Activated CD4-positive, alpha-beta T cell treated with anti-CD3 and anti-CD28 coated beads, Interleukin-2, amount 50 U/mL, for 48 hours (primary cell): Measurements from ENCODE around the gene DUS2.
"Not testable (repeated sequence)": the region's sequence is repeated elsewhere in the genome, so short reads cannot be mapped to it uniquely, and the experiment has no call there.

Experiments used
- DNase-seq, 2 experiments: peaks; one replicate each; pipeline ENCODE4 v3.0.0-alpha.2; 2020

DUS2 gene

DNA sequence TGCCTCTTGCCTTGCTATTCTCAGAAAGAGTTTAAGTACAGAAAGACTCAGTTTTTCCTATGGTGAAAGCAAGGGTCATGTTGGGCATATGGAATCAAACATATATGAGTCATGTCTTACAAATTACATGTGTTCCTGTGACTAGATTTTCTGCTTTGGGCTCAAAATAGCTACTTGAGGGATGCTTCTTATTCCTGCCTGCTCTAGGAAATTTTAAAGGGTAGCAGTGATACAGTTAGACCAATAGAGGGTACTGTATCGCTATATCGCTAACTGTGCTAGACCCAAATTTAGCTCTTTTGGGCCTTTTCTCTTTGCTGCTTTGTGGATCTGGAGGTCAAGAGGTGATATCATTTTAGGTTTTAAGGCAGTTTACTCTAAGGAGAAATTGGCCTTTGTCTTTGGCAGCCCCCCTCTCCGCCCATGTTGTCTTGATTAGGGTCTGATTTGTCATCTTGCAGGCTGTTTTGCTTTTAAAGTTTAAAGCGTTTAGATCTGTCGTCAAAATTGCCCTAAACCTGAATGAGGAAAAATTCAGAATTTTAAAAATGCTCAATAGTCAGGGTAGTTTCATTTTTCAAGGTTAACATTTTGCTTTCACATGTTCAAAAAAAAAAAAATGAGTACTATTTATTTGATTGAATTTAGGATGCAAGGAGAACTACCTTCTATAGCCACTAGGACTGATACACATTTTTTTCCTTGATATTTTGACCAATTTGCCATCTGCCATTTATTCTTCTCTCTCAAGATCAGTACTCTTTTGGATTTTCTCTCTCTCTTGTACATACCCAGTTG lies 70.9 kb downstream of the DUS2 start:
- DNase-seq, result no peak

GRCh38 chr16:68094614-68094934 lies 71.5 kb downstream of the DUS2 start:
- no peak for DNase-seq

DNA sequence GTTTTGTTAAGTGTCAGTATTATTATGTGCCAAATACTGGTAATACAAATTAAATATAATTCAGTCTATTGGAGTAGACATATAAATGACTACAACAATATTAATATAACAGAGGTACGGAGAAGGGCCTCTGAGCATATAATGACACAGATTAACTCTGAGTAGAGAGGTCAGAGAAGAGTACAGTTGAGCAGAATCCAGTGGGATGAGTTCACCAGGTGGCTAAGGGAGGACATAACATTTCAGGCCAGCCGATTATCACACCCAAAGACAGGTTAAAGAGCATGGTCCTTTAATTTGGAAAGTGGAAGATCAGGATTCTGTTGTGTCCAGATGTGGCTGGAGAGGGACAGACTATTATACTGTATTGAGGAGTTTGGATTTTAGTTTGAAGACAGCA lies 73.4 kb downstream of the DUS2 start:
- DNase-seq, result no peak

- DNase-seq, result no peak
Measured at GRCh38 chr16:68097088-68097487, 74.0 kb downstream of the DUS2 start.

- DNase-seq, result no peak
Measured at GRCh38 chr16:68097895-68098294, 74.8 kb downstream of the DUS2 start.

DNA sequence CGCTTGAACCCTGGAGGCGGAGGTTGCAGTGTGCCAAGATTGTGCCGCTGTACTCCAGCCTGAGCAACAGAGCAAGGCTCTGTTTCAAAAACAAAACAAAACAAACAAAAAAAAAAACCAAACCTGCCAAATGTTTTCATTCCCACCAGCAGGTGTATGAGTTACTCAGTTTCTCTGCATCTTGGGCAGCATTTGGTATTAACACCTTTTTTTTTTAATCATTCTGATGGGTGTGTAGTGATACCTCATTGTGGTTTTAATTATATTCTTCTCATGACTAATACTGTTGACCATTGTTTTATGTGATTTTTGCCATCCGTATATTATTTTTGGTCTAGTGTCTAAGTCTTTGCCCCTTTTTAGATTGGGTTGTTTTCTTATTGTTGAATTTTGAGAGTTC lies 77.4 kb downstream of the DUS2 start:
- DNase-seq, result no peak

GRCh38 chr16:68105611-68106010 lies 82.5 kb downstream of the DUS2 start:
- DNase-seq, result no peak

DNA sequence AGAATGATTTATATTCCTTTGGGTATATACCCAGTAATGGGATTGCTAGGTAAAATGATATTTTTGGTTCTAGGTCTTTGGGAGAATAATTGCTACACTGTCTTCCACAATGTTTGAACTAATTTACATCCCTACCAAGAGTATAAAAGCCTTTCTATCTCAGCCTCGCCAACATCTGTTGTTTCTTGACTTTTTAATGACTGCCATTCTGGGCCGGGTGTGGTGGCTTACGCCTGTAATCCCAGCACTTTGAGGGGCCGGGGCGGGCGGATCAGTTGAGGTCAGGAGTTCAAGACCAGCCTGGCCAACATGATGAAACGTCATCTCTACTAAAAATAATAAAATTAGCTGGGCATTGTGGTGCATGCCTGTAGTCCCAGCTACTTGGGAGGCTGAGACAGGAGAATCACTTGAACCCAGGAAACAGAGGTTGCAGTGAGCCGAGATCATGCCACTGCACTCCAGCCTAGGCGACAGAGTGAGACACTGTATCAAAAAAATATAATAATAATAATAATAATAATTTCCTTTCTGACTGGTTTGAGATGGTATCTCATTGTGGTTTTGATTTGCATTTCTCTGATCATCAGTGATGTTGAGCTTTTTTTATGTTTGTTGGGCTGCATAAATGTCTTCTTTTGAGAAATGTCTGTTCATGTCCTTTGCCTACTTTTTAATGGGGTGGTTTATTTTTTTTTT lies 84.3 kb downstream of the DUS2 start:
- DNase-seq, result not testable (repeated sequence)

DNA sequence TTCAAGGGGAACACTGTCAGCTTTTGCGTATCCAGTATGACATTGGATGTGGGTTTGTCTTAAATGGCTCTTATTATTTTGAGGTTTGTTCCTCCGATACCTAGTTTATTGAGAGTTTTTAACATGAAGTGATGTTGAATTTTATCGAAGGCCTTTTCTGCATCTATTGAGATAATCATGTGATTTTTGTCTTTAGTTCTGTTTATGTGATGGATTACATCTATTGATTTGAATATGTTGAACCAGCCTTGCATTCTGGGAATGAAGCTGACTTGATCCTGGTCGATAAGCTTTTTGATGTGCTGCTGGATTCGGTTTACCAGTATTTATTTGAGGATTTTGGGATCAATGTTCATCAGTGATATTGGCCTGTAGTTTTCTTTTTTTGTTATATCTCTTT lies 86.1 kb downstream of the DUS2 start:
- not testable (repeated sequence) for DNase-seq

- not testable (repeated sequence) for DNase-seq
Measured at GRCh38 chr16:68110611-68111010, 87.5 kb downstream of the DUS2 start.

GRCh38 chr16:68111379-68111778 lies 88.3 kb downstream of the DUS2 start:
- no peak for DNase-seq

- no peak for DNase-seq
Measured at GRCh38 chr16:68113059-68113761, 90.1 kb downstream of the DUS2 start.

- no peak for DNase-seq
Measured at GRCh38 chr16:68113765-68114240, 90.7 kb downstream of the DUS2 start.

DNA sequence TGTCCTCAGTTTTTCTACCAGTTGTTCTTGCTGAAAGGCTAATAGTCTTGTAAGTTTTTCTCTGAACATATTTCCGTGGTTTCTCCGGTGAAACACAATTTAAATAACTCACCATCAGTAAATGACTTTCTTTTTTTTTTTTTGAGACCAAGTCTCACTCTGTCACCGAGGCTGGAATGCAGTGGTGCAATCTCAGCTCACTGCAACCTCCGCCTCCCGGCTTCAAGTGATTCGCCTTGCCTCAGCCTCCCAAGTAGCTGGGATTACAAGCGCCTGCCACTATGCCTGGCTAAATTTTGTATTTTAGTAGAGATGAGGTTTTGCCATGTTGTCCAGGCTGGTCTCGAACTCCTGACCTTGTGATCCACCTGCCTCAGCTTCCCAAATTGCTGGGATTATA lies 91.9 kb downstream of the DUS2 start:
- DNase-seq, result not testable (repeated sequence)

DNA sequence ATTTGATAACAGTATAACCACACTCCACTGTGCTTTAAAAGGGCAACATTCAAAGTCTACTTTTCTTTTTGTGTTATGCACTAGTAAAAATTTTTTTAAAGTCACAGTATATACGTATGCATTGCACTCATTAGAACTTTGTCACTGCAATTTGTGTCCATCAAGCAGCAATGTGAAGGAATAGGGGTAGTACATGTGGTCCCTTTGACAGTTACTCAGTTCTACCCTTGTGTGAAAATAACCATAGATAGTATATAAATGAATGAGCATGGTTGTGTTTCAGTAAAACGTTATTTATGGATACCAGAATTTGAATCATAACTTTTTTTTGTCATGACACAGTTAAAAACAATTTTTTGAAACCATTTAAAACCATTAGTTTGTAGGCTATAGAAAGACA lies 92.8 kb downstream of the DUS2 start:
- DNase-seq, result no peak

DNA sequence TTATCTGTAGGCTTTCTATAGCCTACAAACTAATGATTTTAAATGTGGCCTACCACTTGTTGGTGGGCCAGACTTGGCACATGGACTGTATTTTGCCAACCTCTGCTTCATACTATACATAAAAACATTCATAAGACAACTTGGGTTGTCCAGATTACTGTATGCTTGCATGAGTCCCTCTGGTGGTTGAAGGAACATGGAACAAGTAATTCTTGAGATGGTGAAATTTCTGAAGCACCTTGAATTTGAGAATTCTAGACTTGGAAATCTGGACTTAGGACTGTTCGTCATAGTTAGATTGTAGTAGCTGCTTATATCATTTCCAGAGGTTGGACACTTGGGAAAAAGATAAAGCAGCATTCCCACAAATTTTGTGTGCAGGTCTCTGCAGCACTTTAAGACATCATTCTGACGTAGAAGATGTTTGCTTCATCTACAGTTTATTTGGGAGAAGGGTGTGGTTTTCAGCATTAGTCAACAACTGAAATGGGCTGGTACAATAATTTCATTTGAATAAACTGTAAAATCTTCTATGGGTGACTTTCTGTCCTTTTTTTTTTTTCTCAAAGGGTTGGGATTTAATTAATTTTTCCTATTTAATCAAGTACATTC lies 93.3 kb downstream of the DUS2 start:
- DNase-seq, result no peak

DNA sequence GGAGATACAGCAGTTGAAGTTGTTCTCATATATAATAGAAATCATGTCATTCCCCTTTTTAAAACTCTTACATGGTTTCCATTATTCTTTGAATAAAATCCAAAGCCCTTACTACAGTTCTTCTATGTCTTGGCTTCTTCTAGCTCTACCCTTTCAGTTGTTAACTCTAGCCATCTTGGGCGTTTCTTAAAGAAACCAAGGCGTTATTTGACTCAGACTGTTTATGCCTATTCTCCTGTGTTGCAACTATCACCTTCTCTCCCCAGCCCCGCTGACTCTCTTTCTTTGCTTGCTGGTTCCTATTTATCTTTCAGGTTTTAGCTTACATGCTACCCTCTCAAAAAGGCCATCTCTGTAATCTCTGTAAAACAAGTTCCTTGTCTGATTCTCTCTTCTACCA lies 94.8 kb downstream of the DUS2 start:
- no peak for DNase-seq

DNA sequence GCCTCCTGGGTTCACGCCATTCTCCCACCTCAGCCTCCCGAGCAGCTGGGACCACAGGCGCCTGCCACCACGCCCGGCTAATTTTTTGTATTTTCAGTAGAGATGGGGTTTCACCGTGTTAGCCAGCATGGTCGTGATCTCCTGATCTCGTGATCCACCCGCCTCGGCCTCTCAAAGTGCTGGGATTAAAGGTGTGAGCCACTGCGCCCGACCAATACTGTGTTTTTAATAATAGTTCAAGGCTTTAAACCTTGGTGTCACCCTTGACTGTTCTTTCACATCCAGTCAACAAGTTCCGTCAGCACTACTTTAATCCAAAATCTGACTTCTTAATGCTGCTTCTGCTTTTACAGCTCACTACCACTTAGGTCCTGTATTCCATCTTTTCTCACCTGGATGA lies 95.9 kb downstream of the DUS2 start:
- not testable (repeated sequence) for DNase-seq

GRCh38 chr16:68120496-68120895 lies 97.4 kb downstream of the DUS2 start:
- DNase-seq, result not testable (repeated sequence)

DNA sequence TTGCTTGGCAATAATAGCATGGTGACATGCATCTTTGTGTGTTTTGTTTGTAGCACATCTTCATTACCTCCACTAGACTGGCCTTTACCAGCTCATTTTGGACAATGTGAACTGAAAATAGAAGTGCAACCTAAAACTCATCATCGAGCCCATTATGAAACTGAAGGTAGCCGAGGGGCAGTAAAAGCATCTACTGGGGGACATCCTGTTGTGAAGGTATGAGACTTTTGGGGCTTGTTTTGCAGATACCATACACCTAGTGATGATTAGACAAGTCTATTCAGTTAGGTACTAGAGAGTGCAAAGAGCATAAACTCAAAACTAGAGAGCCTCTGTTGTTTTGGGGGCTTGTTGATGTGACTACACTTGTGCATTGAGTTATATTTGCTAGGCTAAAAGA lies 103.3 kb downstream of the DUS2 start:
- DNase-seq, result no peak

- DNase-seq, result no peak
Measured at GRCh38 chr16:68128577-68129305, 105.7 kb downstream of the DUS2 start.
